Stimulated activated naive CD8-positive, alpha-beta T cell treated with anti-CD3 and anti-CD28 coated beads, Interleukin-15, Interleukin-2, amounts not matched to agents 100 U/mL and 50 U/mL, for 24 hours (primary cell): ENCODE measurements around the gene MAP4K4.
A peak's percentile ranks its signal among the peaks of the same experiment; 100 is the strongest.

Experiments
- ATAC-seq: fragments of 150-1000 bp; cut with Tn5 transposase; one replicate; pipeline ENCODE4 v1.10.0; 2021
- DNase-seq: peaks from one replicate; pipeline ENCODE4 v3.0.0; 2021

Gene MAP4K4

GRCh38 chr2:101723371-101724124, 26.0 kb downstream of the MAP4K4 start:
- DNase-seq (no peak), ATAC-seq (no peak)

GRCh38 chr2:101724125-101724474, 26.6 kb downstream of the MAP4K4 start:
- DNase-seq: no peak
- no peak for ATAC-seq

- ATAC-seq (no peak), DNase-seq (no peak)
These were observed 27.5 kb downstream of the MAP4K4 start for GRCh38 chr2:101725038-101725437.

GRCh38 chr2:101725515-101726192, 28.1 kb downstream of the MAP4K4 start:
- ATAC-seq (no peak), DNase-seq (no peak)

- ATAC-seq: no peak
These were observed 31.4 kb downstream of the MAP4K4 start for GRCh38 chr2:101728865-101729264.

GRCh38 chr2:101729521-101730190, 32.1 kb downstream of the MAP4K4 start:
- ATAC-seq: peak; percentile 57
- no peak for DNase-seq

More at GRCh38 chr2:101728865-101729264, 31.4 kb downstream of the MAP4K4 start:
- DNase-seq: no peak

GRCh38 chr2:101731221-101732054, 33.9 kb downstream of the MAP4K4 start:
- ATAC-seq: no peak
- DNase-seq: no peak

GRCh38 chr2:101732199-101732598, 34.7 kb downstream of the MAP4K4 start:
- peak; percentile 34 for ATAC-seq
- DNase-seq: no peak

GRCh38 chr2:101732773-101733256, 35.3 kb downstream of the MAP4K4 start:
- DNase-seq: no peak
- no peak for ATAC-seq

GRCh38 chr2:101733257-101733993, 35.9 kb downstream of the MAP4K4 start:
- DNase-seq (no peak), ATAC-seq (no peak)

- DNase-seq (no peak), ATAC-seq (no peak)
These were observed 37.1 kb downstream of the MAP4K4 start for GRCh38 chr2:101734505-101735165.

- DNase-seq: no peak
- no peak for ATAC-seq
These were observed 37.6 kb downstream of the MAP4K4 start for GRCh38 chr2:101735166-101735533.

- no peak for DNase-seq
- no peak for ATAC-seq
These were observed 38.7 kb downstream of the MAP4K4 start for GRCh38 chr2:101736233-101736632.

GRCh38 chr2:101736861-101737291, 39.4 kb downstream of the MAP4K4 start:
- DNase-seq: no peak
- ATAC-seq: peak; percentile 75

GRCh38 chr2:101737478-101738255, 40.2 kb downstream of the MAP4K4 start:
- DNase-seq (no peak), ATAC-seq (no peak)

- DNase-seq (no peak), ATAC-seq (no peak)
These were observed 41.1 kb downstream of the MAP4K4 start for GRCh38 chr2:101738649-101739048.

GRCh38 chr2:101740555-101740964, 43.1 kb downstream of the MAP4K4 start:
- ATAC-seq (no peak), DNase-seq (no peak)

- DNase-seq: no peak
- ATAC-seq: no peak
These were observed 44.4 kb downstream of the MAP4K4 start for GRCh38 chr2:101741775-101742520.

- DNase-seq: no peak
- ATAC-seq: no peak
These were observed 45.0 kb downstream of the MAP4K4 start for GRCh38 chr2:101742547-101742946.
